ENCODE data around the gene PAIP1.
"Not testable (repeated sequence)": the region's sequence is repeated elsewhere in the genome, so short reads cannot be mapped to it uniquely, and the experiment has no call there.

The PAIP1 gene, protein sequence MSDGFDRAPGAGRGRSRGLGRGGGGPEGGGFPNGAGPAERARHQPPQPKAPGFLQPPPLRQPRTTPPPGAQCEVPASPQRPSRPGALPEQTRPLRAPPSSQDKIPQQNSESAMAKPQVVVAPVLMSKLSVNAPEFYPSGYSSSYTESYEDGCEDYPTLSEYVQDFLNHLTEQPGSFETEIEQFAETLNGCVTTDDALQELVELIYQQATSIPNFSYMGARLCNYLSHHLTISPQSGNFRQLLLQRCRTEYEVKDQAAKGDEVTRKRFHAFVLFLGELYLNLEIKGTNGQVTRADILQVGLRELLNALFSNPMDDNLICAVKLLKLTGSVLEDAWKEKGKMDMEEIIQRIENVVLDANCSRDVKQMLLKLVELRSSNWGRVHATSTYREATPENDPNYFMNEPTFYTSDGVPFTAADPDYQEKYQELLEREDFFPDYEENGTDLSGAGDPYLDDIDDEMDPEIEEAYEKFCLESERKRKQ

DNA sequence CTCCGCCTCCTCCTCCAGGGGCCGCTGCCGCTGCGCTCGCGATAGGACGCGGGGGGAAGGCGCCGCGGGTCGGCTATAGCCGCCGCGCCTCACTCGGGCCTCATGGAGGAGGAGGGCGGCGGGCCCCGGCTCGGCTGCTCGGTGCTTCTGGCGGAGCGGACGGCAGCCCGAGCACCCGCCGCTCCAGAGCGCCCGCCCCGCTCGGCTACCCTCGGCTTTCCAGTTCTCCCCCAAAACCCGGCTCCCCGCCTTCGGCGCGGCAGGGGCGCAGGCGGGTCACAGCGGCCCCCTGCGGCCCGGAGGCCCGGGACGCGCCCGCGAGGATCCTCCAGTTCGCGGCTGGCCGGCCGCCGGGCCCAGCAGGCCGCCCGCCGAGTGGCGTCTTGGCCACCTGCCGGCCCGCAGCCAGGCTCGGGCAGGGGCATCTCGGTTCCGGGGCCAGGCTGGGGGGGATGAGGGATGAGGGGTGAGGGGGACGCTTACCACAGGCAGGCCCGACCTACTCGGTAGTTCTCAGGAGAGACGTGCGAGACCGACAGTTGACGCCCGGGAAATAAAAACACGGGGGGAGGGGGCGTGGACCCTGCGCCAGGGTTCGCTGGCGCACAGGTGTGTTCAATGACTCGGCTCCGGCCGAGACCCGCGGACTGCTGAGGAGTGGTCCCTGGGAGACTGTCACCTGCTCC, at the start of gene PAIP1:
Gene PAIP1, minus strand, starts transcription at position 221 of the 686 bp plus-strand sequence. CDS start 231 bp downstream, outside the sequence.
- peak; percentile 93 for DNase-seq (ENCODE audit: low spot score)

DNA sequence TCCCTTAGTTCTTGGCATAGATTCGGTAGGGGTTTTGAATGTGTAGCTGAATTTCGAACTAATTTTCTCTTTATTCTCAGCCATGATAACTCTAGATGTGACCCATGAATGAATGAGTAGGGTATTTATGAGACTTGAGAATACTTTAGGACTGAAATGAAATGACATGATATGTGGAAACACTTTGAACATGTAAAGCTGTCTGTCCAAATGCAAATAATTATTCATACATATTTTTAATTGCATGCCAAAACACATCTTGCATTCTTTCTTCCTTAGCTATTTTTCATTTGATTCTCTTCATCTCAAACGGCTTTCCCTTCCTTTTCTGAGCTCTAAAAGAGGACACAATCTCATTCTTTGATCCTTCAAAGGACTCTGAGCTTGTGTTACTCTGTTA, 49.5 kb upstream of the PAIP1 start:
- DNase-seq (ENCODE audit: low spot score), result no peak

DNA sequence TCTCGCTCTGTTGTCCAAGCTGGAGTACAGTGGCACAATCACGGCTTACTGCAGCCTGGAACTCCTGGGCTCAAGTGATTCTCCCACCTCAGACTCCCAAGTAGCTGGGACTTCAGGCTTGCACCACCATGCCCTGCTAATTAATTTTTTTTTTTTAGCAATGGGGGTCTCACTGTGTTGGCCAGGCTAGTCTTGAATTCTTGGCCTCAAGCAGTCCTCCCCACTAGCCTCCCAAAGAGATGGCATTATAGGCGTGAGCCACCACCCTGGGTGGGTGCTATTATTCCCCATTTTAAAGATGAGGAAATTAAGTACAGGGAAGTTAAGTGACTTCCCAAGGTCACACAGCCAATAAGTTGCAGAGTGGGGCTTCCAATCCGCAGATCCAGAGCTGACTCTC, 47.8 kb upstream of the PAIP1 start:
- DNase-seq (ENCODE audit: low spot score), result no peak

DNA sequence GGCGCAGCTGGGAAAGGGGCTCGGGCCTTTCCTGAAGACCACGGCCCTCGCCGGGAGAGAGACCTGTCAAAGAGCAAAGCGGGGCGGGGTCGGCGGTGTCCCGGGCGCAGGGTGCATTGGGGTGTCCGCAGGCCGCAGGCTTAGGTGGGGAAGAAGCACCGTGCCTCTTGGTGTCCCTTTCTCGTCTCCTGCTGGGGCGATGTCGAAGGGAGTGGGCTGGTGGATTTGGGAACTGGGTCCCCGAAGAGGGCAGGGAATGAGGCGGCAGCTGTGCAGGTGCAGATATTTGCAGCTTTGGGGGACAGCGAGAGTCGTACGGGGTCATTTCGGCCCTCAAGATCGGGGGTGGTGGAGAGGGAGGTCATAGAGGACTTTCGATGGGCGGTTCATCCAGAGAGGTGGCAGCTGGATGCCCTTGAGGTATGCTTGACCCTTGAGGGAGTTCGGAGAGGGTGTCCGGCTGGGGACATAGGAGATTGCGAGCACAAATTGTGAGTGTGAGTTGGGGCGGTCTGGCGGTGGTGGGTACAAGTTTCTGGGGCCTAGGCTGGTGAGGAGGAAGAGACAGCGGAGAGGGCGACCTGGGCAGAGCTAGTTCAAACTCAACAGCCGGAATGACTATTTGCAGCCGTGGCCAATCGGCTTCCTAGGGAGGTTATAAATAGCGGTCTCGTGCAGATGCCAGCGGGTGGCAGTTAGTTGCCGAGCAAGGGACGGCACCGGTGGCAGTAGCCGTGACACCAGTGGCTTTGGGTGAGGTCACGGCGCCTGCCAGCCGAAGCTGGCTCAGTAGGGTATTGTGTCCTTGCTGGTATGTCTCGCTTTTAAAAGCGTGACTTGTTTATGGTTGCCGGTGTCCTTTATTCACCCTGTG, 46.7 kb upstream of the PAIP1 start:
- DNase-seq (ENCODE audit: low spot score), result peak; percentile 63

DNA sequence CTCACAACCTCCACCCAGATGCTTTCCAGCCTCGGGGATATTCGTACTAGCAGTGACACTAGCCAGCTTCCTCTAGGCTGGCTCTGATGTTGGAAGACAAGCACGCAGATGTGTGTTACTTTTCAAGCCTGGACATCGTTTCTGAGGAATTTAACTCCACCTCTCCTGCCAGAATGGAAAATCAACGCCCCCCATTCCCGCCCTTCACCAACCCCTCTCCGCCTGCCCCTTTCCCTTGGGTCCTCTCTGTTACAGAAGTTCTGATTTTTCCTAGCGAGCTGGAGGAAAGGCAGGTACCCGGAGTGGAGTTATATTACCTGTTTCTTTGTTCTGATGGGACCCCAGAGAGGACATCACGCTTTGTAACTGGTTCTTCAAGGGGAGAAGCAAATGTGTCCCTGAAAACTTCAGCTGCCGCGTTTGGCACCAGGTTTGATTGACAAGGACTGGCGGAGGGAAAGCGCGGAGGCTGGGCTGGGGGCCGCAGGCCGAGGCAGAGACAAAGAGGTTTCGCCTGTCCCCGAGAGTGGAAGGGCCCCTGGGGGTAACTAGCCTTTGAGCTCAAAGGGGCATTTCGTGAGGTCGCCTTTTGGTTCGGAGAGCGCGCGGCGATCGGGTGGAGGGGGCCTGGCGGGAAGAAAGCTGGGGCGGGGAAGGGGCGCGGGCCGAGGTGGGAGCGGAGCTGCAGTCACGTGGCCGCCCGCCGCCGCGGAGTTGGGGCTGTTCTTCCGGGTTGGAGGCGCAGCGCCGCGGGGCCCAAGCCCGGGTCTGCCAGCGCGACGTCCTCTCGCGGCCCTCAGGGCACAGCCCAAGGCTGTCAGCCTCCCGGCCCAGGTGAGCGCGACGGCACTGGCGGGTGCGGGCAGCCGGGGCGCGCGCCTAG, 45.8 kb upstream of the PAIP1 start, which contains the start of gene NNT:
Gene NNT, plus strand, starts transcription at position 720 of the 883 bp plus-strand sequence. CDS start 6,016 bp downstream, outside the sequence.
- DNase-seq (ENCODE audit: low spot score), result peak; percentile 79

DNA sequence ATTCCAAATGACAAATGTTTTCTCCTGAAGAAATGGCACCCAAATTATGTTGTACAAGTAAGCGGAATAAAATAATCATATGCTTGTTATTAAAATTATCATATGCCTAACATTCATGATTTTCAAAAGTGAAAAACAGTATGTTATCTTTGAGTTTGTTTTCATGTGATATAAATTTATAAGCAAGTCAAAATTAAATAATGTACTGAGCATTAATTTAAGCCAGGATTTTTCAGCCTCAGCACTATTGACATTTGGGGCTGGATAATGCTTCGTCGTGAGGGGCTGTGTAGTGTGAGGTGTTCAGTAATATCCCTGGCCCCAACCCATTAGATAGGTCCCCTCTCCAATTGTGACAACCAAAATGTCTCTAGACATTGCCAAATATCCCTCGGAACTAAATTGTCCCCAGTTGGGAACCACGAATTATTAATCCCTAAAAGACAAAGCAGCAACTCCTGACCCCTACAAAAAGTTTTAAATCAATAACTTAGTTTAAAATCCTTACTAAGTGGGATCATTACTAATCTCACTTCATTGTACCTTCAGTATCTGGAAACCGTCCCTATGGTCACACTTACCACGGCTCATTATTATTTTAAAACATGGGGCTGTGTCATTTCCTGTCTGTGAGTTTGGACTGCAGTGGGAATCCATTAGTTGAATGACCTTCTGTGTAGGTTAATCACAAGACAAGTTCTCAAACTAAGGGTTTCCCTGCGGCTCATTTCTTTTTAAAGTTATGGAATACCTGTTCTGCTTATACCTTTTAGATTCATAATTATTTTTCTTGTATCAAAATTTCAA, 44.8 kb upstream of the PAIP1 start:
- DNase-seq (ENCODE audit: low spot score), result peak; percentile 14

DNA sequence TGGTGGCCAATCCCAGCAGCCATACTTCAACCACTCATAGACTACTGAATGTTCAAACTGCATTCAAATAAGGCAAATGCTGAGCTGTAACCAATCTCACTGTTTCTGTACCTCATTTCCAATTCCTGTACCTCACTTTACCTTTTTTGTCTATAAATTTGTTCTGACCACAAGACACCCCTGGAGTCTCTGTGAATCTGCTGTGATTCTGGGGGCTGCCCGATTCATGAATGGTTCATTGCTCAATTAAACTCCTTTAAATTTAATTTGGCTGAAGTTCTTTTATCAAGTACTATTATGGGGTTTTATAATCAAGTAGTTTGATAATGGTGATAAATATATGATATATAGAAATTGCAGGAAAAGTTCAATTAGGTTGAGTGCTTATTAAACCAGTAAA, 42.0 kb upstream of the PAIP1 start:
- DNase-seq (ENCODE audit: low spot score), result not testable (repeated sequence)

DNA sequence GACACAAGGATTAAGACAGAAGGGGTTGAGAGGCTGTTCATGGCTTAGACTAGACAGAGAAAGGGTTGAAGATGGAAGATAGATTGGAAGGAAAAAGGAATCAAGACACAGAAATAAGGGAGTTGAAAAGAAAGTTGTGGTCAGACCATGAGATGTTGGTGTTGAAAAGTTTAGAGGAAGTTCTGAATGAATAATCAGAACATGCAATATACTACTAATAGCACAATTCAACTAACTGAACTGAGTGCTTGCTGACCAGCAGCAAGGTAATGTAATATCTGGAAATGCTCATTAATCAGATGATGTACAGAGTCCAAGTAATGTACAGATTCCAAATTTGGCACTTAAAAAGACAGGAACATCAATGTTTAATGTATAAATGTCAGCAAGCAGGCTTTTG, 35.5 kb upstream of the PAIP1 start:
- no peak for DNase-seq (ENCODE audit: low spot score)

DNA sequence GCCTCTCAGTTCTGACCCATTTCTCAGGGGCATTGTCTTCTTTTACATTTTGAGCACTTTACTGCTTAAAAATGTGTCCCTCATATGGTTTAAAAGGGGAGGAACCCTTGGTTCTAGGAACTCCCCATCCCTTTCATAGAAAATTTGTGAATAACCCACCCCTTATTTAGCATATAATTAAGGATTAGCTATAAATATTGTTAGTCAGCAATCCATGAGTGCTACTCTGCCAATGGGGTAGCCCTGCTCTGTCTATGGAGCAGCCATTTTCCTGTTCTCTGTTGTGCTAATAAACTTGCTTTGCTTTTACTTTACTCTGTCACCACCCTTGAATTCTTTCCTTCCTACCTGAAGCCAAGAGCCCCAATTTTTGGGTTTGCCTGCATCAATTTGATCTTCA, 33.8 kb upstream of the PAIP1 start:
- DNase-seq (ENCODE audit: low spot score), result no peak

DNA sequence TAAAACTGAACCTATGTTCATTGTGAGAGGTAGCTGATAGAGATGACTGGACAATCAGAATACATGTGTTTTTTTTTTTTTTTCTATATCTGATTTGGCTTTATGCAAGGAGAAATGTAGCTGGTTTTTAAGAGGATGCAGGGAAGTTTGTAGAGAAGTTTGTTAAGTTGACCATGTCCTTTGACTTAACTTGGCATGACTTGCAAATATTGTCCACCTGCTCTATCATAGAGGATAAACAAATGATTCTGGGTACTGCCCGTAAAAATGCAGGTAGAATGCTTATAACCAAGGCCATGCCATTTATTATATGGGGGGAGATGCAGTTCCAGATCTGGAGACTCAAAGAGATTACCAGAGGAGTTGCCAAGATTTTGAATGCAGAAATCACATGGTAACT, 32.4 kb upstream of the PAIP1 start:
- DNase-seq (ENCODE audit: low spot score), result no peak

DNA sequence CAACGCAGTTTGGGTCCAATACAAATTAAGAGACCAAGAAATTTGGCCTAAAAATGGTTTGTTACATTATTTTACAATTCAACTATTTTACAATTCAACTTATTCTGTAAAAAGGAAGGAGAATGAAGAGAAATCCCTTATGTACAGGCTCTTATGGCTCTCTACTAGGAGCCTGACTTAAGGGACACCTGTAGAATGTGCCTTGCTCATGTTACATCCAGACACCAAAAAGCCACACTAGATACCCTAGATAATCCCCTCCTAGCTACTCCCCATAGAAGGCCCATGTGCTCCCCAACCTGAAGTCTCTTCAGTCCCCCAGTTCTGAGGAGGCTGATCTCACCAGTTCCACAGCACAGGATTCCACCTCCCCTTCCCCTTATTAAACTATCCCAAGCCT, 32.0 kb upstream of the PAIP1 start:
- no peak for DNase-seq (ENCODE audit: low spot score)

DNA sequence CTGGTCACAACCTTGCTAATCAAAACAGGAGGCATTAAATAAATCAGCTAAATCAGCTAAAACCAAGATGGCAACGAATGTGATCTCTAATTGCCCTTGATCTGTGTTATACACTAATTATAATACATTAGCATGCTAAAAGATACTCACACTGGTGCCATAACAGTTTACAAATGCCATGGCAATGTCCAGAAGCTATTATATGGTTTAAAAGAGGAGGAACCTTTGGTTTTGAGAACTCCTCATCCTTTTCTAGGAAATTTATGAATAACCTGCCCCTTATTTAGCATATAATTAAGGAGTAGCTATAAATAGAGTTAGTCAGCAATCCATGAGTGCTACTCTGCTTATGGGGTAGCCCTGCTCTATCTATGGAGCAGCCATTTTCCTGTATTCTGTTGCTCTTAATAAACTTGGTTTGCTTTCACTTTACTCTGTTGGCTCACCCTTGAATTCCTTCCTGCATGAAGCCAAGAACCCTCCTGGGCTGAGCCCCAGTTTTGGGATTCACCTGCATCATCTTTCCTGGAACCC, 27.4 kb upstream of the PAIP1 start:
- DNase-seq (ENCODE audit: low spot score), result no peak

DNA sequence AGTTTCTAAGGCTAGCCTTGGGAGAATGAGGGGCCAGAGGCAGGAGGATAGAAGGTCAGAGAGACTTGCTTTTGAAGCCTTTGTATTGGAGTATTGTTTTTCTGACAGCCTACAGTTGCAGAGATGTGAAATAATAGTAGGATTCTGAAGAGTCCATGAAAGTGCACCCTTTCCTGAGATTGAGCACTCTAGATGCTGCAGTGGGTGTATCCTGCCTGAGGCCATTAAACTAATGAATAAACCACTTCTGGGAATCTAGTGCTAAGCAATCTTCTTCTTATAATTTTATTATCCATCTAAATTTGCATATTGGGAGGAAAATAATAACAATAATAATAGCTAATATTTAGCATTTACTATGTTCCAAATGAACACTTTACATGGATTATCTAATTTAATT, 26.8 kb upstream of the PAIP1 start:
- no peak for DNase-seq (ENCODE audit: low spot score)

DNA sequence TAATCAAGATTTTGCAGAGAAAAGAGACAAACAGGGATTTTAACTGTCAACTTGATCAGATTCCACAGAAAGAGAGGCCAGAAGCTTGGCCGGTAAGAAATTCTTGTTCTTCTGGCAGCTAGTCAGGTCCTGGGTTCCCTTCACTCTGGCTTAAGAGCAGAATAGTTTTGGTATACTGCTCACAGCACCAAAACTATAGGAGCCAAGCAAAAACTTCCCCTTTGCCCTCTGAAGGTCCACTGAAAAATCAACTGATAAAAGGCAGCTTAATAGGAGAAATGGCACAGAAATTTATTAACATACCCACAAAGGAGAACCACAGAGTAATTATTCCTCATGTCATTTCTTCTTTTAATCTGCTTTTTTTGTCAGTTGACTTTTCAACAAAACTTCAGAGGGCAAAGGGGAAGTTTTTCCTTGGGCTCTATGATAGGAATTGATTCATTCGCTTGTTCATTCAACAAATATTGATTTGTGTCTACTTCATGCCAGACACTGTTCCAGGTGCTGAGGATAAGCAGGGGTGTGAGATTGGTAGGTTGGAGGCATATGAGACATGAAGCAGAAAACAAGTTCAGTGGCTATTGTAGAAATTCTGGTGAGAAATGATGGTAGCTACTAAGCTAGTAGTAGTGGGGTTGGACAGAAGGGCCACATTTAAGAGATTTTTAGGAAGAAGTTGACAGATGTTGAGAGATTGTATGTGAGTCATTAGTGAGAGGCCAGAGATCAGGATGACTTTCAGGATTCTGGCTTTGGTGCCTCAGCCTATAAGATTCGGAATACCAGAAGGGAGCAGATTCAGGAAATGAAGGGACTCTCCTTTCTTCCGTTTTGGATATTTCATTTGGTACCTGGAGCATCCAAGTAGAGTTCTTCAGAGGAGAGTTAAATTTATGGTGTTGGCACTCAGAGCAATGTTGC, 25.5 kb upstream of the PAIP1 start:
- no peak for DNase-seq (ENCODE audit: low spot score)

DNA sequence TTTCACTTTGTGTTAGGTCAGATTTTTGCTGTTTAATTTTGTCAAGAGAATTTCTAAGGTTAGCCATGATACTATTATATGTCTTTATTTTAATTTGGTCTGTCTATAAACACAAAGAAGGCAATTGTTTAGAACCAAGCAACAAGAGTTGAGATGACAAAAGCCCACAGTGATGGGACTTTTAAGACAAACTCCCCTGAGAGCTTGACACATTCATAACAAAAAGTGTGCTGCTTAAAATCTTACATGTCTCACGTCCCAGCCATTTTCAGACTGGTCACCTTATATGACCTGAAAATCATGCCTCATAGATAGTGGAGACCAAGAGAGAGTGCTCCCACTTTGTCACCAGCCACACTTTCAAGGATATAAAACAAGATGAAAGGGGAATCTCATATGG, 24.5 kb upstream of the PAIP1 start:
- DNase-seq (ENCODE audit: low spot score), result no peak

DNA sequence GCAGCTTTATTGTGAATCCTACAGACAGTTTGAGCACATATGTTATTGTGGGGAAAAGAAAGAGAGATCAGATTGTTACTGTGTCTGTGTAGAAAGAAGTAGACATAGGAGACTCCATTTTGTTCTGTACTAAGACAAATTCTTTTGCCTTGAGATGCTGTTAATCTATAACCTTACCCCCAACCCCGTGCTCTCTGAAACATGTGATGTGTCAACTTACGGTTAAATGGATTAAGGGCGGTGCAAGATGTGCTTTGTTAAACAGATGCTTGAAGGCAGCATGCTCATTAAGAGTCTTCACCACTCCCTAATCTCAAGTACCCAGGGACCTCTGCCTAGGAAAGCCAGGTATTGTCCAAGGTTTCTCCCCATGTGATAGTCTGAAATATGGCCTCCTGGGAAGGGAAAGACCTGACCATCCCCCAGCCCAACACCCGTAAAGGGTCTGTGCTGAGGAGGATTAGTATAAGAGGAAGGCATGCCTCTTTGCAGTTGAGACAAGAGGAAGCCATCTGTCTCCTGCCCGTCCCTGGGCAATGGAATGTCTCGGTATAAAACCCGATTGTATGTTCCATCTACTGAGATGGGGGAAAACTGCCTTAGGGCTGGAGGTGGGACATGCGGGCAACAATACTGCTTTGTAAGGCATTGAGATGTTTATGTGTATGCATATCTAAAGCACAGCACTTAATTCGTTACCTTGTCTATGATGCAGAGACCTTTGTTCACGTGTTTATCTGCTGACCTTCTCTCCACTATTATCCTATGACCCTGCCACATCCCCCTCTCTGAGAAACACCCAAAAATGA, 23.7 kb upstream of the PAIP1 start:
- not testable (repeated sequence) for DNase-seq (ENCODE audit: low spot score)

DNA sequence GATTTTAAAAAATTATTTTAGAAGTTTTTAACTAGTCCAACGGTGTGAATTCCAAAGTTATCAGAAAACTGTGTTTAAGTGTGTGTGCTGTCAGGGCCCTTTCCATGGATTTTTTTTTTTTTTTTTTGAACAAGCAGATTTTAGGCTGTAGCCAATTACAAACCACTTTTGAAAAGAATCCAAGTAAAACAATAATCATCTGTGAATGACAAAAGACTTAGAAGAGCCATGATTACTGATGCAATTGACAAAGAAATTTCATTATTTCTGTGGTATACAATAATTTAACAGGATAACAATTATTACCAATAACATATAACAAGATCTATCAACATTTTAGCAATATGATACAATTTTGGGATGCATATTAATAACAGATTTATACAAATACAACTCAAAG, 16.2 kb upstream of the PAIP1 start:
- DNase-seq (ENCODE audit: low spot score), result peak; percentile 20

DNA sequence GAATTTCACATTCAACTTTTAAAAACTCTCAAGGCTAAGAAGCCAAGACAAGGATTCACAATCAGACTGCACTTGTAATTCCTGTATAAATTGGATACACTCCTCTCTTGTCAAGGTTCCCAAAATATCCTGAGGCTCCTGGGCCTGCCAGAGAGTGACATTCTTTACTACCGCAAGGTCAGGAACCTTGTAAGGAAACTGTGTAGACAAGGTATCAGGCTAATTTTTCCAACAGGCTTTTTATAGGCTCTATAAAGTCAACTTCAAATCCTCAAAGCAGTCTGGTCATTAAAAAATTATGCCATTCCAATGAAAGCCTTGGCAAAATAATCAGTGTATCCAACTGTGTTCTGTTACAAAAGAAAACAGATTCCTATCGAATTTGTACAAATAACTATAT, 15.5 kb upstream of the PAIP1 start:
- DNase-seq (ENCODE audit: low spot score), result no peak
